Peyer's patch (tissue), 4 donors: Measurements from ENCODE around the gene VWA7.
"Not testable (repeated sequence)": the region's sequence is repeated elsewhere in the genome, so short reads cannot be mapped to it uniquely, and the experiment has no call there.

Source experiments
- POLR2A ChIP-seq, 2 donors: fragments of 450-650 bp; IDR thresholded peaks; one replicate each; pipeline ENCODE4 v1.5.1; 2017; ENCODE audit warnings: antibody characterized with exemption in 2 of 2, mild to moderate bottlenecking in 2 of 2, moderate library complexity in 2 of 2
- TF ChIP-seq, protein P1 (sequence below), 6 experiments: fragments of 450-650 bp in 4 of 6; fragments of 200-600 bp in 2 of 6; sonication (generic) in 1 of 6; IDR thresholded peaks; one replicate each; pipeline ENCODE4 v1.5.1; 2017 to 2019; ENCODE audit warnings: antibody characterized with exemption in 6 of 6, mild to moderate bottlenecking in 3 of 6, moderate library complexity in 1 of 6

- TF ChIP-seq, protein P1, sequence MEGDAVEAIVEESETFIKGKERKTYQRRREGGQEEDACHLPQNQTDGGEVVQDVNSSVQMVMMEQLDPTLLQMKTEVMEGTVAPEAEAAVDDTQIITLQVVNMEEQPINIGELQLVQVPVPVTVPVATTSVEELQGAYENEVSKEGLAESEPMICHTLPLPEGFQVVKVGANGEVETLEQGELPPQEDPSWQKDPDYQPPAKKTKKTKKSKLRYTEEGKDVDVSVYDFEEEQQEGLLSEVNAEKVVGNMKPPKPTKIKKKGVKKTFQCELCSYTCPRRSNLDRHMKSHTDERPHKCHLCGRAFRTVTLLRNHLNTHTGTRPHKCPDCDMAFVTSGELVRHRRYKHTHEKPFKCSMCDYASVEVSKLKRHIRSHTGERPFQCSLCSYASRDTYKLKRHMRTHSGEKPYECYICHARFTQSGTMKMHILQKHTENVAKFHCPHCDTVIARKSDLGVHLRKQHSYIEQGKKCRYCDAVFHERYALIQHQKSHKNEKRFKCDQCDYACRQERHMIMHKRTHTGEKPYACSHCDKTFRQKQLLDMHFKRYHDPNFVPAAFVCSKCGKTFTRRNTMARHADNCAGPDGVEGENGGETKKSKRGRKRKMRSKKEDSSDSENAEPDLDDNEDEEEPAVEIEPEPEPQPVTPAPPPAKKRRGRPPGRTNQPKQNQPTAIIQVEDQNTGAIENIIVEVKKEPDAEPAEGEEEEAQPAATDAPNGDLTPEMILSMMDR (IDR thresholded peaks at IDR 0.05) = not testable (repeated sequence)
- TF ChIP-seq POLR2A (IDR thresholded peaks at IDR 0.05) = not testable (repeated sequence)
Measured at GRCh38 chr6:31801031-31801927, 24.2 kb upstream of the VWA7 start.
